ENCODE data around the gene OMP. TPM values are rescaled to one million over a fixed set of nuclear protein-coding genes. Genes with fewer than 3 reads are reported as not detected.
"Not testable (repeated sequence)": the region's sequence is repeated elsewhere in the genome, so short reads cannot be mapped to it uniquely, and the experiment has no call there.

Gene OMP
- total RNA-seq, 1 donor from 2014 or later, result not detected

DNA sequence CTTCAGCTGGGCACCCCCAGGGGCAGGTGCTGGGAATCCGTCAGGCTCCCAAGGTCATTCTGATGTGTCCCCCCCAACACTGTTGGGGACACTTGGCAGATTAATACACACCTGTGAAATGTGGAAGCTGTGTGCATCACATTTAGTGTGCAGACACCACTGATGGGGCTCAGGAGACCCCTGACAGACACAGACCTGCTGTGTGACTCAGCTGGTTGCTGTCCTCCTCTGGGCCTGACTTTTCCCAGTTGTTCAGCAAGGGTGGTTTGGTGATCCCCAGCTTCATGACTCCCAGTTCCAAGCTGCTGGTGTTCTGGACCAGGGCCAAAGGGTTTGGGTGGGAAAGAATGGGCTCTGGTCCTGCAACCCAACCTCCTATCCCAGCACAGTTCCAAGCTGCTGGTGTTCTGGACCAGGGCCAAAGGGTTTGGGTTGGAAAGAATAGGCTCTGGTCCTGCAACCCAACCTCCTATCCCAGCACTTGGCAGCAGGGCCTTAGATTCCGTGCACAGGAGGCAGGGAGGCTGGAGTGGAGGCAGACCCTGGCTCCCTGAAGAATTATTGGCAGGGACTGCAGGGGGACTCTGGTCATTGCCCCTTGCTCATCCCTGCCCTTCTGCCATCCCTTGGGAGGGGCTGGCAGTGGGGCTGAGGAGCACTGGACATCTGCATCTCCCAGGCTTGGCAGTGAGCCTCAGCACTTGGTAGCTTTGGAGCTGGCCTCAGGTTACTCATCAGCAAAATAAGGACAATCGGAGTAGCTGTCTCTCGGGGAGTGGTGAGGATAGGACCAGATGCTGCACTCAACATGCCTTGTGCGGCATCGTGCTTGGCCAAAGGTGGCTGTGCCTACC lies 8.4 kb upstream of the OMP start:
- Histone ChIP-seq H3K27me3 (ENCODE audit: control insufficient read depth, insufficient read depth, low read length) (no peaks in the 10 kb centered on the region), H3K4me3 (ENCODE audit: low read depth, low read length) (no peak overlapping the region), H3K36me3 (ENCODE audit: control insufficient read depth, insufficient read depth, low read length) (no peaks in the 10 kb centered on the region)
- TF ChIP-seq, protein P1, sequence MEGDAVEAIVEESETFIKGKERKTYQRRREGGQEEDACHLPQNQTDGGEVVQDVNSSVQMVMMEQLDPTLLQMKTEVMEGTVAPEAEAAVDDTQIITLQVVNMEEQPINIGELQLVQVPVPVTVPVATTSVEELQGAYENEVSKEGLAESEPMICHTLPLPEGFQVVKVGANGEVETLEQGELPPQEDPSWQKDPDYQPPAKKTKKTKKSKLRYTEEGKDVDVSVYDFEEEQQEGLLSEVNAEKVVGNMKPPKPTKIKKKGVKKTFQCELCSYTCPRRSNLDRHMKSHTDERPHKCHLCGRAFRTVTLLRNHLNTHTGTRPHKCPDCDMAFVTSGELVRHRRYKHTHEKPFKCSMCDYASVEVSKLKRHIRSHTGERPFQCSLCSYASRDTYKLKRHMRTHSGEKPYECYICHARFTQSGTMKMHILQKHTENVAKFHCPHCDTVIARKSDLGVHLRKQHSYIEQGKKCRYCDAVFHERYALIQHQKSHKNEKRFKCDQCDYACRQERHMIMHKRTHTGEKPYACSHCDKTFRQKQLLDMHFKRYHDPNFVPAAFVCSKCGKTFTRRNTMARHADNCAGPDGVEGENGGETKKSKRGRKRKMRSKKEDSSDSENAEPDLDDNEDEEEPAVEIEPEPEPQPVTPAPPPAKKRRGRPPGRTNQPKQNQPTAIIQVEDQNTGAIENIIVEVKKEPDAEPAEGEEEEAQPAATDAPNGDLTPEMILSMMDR (IDR thresholded peaks at IDR 0.05; ENCODE audit: insufficient read depth, low read length, severe bottlenecking), result no peak
- DNase-seq (ENCODE audit: low read depth) (no peak), FAIRE-seq (no peak)

DNA sequence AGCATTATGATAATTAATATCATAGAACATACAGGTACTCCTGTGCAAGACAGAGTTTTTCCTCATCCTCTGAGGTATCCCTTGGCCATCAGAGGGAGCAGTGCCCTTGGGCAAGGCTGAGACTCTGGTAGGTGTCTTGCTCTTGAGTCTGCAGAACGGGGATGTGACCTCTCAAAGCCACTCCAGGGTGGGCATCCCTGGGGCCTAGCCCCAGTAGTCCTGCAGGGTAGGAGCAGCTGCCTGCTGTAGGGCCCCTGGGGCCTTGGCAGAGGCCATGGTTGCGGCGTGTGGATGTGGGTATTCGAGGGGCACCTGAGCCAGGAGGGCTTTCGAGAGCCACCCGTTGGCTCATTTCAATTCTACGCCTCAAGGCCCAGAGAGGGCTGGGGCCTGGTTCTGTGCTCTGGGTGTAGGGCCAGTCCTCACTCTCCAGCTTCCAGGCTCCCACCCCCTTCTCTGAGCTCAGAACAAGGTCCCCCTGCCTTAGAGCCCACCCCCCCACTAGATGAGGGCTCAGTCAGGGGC lies 7.7 kb upstream of the OMP start:
- DNase-seq (ENCODE audit: low read depth) (no peak), FAIRE-seq (no peak)
- TF ChIP-seq, protein P1 (IDR thresholded peaks at IDR 0.05; ENCODE audit: insufficient read depth, low read length, severe bottlenecking), result no peak
- no peak overlapping the region for H3K4me3 ChIP-seq (ENCODE audit: low read depth, low read length)
- no peaks in the 10 kb centered on the region for H3K27me3 ChIP-seq (ENCODE audit: control insufficient read depth, insufficient read depth, low read length)
- H3K36me3 ChIP-seq (ENCODE audit: control insufficient read depth, insufficient read depth, low read length), result no peaks in the 10 kb centered on the region

GRCh38 chr11:77095551-77096490 lies 6.8 kb upstream of the OMP start:
- Histone ChIP-seq H3K4me3 (ENCODE audit: low read depth, low read length) (no peak overlapping the region), H3K27me3 (ENCODE audit: control insufficient read depth, insufficient read depth, low read length) (no peaks in the 10 kb centered on the region), H3K36me3 (ENCODE audit: control insufficient read depth, insufficient read depth, low read length) (no peaks in the 10 kb centered on the region)
- TF ChIP-seq, protein P1 (IDR thresholded peaks at IDR 0.05; ENCODE audit: insufficient read depth, low read length, severe bottlenecking), result no peak
- DNase-seq (ENCODE audit: low read depth) (no peak), FAIRE-seq (no peak)

DNA sequence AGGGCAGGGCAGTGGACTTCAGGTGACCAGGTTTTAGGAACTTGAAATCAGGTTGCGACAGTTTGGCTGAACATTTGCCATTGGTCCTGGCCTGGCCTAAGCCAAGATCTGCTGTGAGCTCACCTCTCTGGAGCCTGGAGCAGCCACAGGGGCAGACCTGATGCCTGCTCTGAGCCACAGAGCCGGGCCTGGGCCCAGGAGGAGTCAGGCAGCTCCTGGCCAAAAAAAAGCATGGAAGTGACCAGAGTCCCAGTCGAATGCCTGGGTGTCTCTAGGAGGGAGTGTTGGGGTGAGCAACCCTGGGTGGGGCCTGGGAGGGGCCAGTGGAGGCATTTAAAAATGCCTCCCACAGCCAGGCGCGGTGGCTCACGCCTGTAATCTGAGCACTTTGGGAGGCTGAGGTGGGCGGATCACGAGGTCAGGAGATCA lies 6.0 kb upstream of the OMP start:
- Histone ChIP-seq H3K27me3 (ENCODE audit: control insufficient read depth, insufficient read depth, low read length) (no peaks in the 10 kb centered on the region), H3K4me3 (ENCODE audit: low read depth, low read length) (no peak overlapping the region), H3K36me3 (ENCODE audit: control insufficient read depth, insufficient read depth, low read length) (no peaks in the 10 kb centered on the region)
- DNase-seq (ENCODE audit: low read depth) (no peak), FAIRE-seq (no peak)
- TF ChIP-seq, protein P1 (IDR thresholded peaks at IDR 0.05; ENCODE audit: insufficient read depth, low read length, severe bottlenecking), result no peak

- not testable (repeated sequence) for H3K27me3 ChIP-seq (ENCODE audit: control insufficient read depth, insufficient read depth, low read length); DNase-seq (ENCODE audit: low read depth); H3K36me3 ChIP-seq (ENCODE audit: control insufficient read depth, insufficient read depth, low read length); FAIRE-seq; H3K4me3 ChIP-seq (ENCODE audit: low read depth, low read length)
These were observed 5.5 kb upstream of the OMP start for GRCh38 chr11:77097180-77097579.
